HG03025 (cell line): ENCODE data around the gene TCERG1L.

Experiments used
- ATAC-seq: cut with Tn5 transposase; IDR thresholded peaks from one replicate; pipeline ENCODE4 v1.9.1; 2021; ENCODE audit warnings: mild to moderate bottlenecking, moderate library complexity; ENCODE audit not compliant: unreplicated experiment, low FRiP score

The TCERG1L gene

GRCh38 chr10:131174651-131175540, 136.6 kb downstream of the TCERG1L start:
- ATAC-seq, result no peak

GRCh38 chr10:131174211-131174565, 137.3 kb downstream of the TCERG1L start:
- ATAC-seq, result no peak

GRCh38 chr10:131173484-131174210, 137.9 kb downstream of the TCERG1L start:
- no peak for ATAC-seq

GRCh38 chr10:131172433-131172832, 139.1 kb downstream of the TCERG1L start:
- ATAC-seq, result no peak

GRCh38 chr10:131169146-131169545, 142.4 kb downstream of the TCERG1L start:
- ATAC-seq, result no peak

GRCh38 chr10:131168238-131168875, 143.2 kb downstream of the TCERG1L start:
- no peak for ATAC-seq

GRCh38 chr10:131167036-131167860, 144.3 kb downstream of the TCERG1L start:
- no peak for ATAC-seq

- no peak for ATAC-seq
These were observed 145.0 kb downstream of the TCERG1L start for GRCh38 chr10:131166486-131166885.

GRCh38 chr10:131165092-131165491, 146.4 kb downstream of the TCERG1L start:
- no peak for ATAC-seq

- no peak for ATAC-seq
These were observed 148.4 kb downstream of the TCERG1L start for GRCh38 chr10:131162866-131163843.

- no peak for ATAC-seq
These were observed 149.3 kb downstream of the TCERG1L start for GRCh38 chr10:131162211-131162610.

- no peak for ATAC-seq
These were observed 150.4 kb downstream of the TCERG1L start for GRCh38 chr10:131161087-131161486.

GRCh38 chr10:131160219-131160875, 151.2 kb downstream of the TCERG1L start:
- no peak for ATAC-seq

GRCh38 chr10:131159771-131160170, 151.8 kb downstream of the TCERG1L start:
- ATAC-seq, result no peak

GRCh38 chr10:131158695-131159094, 152.8 kb downstream of the TCERG1L start:
- no peak for ATAC-seq

- no peak for ATAC-seq
These were observed 153.6 kb downstream of the TCERG1L start for GRCh38 chr10:131157899-131158298.

- ATAC-seq, result no peak
These were observed 155.7 kb downstream of the TCERG1L start for GRCh38 chr10:131155876-131156230.

- ATAC-seq, result no peak
These were observed 156.2 kb downstream of the TCERG1L start for GRCh38 chr10:131155218-131155875.
